ENCODE data around the gene OR2AT4.
"Not testable (repeated sequence)": the region's sequence is repeated elsewhere in the genome, so short reads cannot be mapped to it uniquely, and the experiment has no call there.

The OR2AT4 gene

GRCh38 chr11:75103380-75104026 is 6.8 kb upstream of the OR2AT4 start:
- H3K27ac ChIP-seq (ENCODE audit: low read depth, low read length, severe bottlenecking), result no peak overlapping the region
- H3K4me3 ChIP-seq (ENCODE audit: extremely low read depth, insufficient read depth, low read length, poor library complexity, severe bottlenecking), result no peak overlapping the region
- H3K4me1 ChIP-seq (ENCODE audit: control insufficient read depth, insufficient read depth, low read length, poor library complexity, severe bottlenecking), result peaks cover 11% of the 10 kb centered on the region
- WGBS, 2 experiments (ENCODE audit: insufficient coverage in 2 of 2), result 83 to 94% methylated on average over 1 to 2 of the region's 5 CpGs
- H3K9me3 ChIP-seq (ENCODE audit: control insufficient read depth, low read length), result no peaks in the 10 kb centered on the region
- H3K36me3 ChIP-seq (ENCODE audit: control insufficient read depth, insufficient read depth, low read length), result no peaks in the 10 kb centered on the region

GRCh38 chr11:75101424-75102128 is 4.9 kb upstream of the OR2AT4 start:
- H3K4me1 ChIP-seq (ENCODE audit: control insufficient read depth, insufficient read depth, low read length, poor library complexity, severe bottlenecking), result peaks cover under 1% of the 10 kb centered on the region
- no peaks in the 10 kb centered on the region for H3K36me3 ChIP-seq (ENCODE audit: control insufficient read depth, insufficient read depth, low read length)
- 90 to 100% methylated on average over 4 to 7 of the region's 8 CpGs for WGBS, 2 experiments (ENCODE audit: insufficient coverage in 2 of 2)
- no peak overlapping the region for H3K27ac ChIP-seq (ENCODE audit: low read depth, low read length, severe bottlenecking)
- no peak overlapping the region for H3K4me3 ChIP-seq (ENCODE audit: extremely low read depth, insufficient read depth, low read length, poor library complexity, severe bottlenecking)
- H3K9me3 ChIP-seq (ENCODE audit: control insufficient read depth, low read length), result no peaks in the 10 kb centered on the region

- H3K4me1 ChIP-seq (ENCODE audit: control insufficient read depth, insufficient read depth, low read length, poor library complexity, severe bottlenecking), result peaks cover 3% of the 10 kb centered on the region
- no peaks in the 10 kb centered on the region for H3K36me3 ChIP-seq (ENCODE audit: control insufficient read depth, insufficient read depth, low read length)
- no peak overlapping the region for H3K27ac ChIP-seq (ENCODE audit: low read depth, low read length, severe bottlenecking)
- H3K9me3 ChIP-seq (ENCODE audit: control insufficient read depth, low read length), result no peaks in the 10 kb centered on the region
- WGBS, 2 experiments (ENCODE audit: insufficient coverage in 2 of 2), result 67 to 90% methylated on average over 3 of the region's 3 CpGs
- no peak overlapping the region for H3K4me3 ChIP-seq (ENCODE audit: extremely low read depth, insufficient read depth, low read length, poor library complexity, severe bottlenecking)
These were observed 3.6 kb upstream of the OR2AT4 start for GRCh38 chr11:75100314-75100713.

GRCh38 chr11:75099635-75100034 is 3.0 kb upstream of the OR2AT4 start:
- no CpG with 5 or more reads among the region's 1 CpG for WGBS, 2 experiments (ENCODE audit: insufficient coverage in 2 of 2)
- Histone ChIP-seq H3K4me1 (ENCODE audit: control insufficient read depth, insufficient read depth, low read length, poor library complexity, severe bottlenecking) (peaks cover 6% of the 10 kb centered on the region), H3K36me3 (ENCODE audit: control insufficient read depth, insufficient read depth, low read length) (no peaks in the 10 kb centered on the region), H3K27ac (ENCODE audit: low read depth, low read length, severe bottlenecking) (no peak overlapping the region), H3K4me3 (ENCODE audit: extremely low read depth, insufficient read depth, low read length, poor library complexity, severe bottlenecking) (no peak overlapping the region), H3K9me3 (ENCODE audit: control insufficient read depth, low read length) (no peaks in the 10 kb centered on the region)

GRCh38 chr11:75098835-75099439 is 2.3 kb upstream of the OR2AT4 start:
- not testable (repeated sequence) for H3K4me3 ChIP-seq (ENCODE audit: extremely low read depth, insufficient read depth, low read length, poor library complexity, severe bottlenecking); H3K4me1 ChIP-seq (ENCODE audit: control insufficient read depth, insufficient read depth, low read length, poor library complexity, severe bottlenecking); H3K27ac ChIP-seq (ENCODE audit: low read depth, low read length, severe bottlenecking); H3K36me3 ChIP-seq (ENCODE audit: control insufficient read depth, insufficient read depth, low read length); H3K9me3 ChIP-seq (ENCODE audit: control insufficient read depth, low read length)
- WGBS, 2 experiments (ENCODE audit: insufficient coverage in 2 of 2), result 93 to 99% methylated on average over 11 to 14 of the region's 22 CpGs

- H3K36me3 ChIP-seq (ENCODE audit: control insufficient read depth, insufficient read depth, low read length); H3K4me3 ChIP-seq (ENCODE audit: extremely low read depth, insufficient read depth, low read length, poor library complexity, severe bottlenecking); H3K27ac ChIP-seq (ENCODE audit: low read depth, low read length, severe bottlenecking); H3K4me1 ChIP-seq (ENCODE audit: control insufficient read depth, insufficient read depth, low read length, poor library complexity, severe bottlenecking); H3K9me3 ChIP-seq (ENCODE audit: control insufficient read depth, low read length): not testable (repeated sequence)
- WGBS, 2 experiments (ENCODE audit: insufficient coverage in 2 of 2), result 95 to 97% methylated on average over 10 to 13 of the region's 21 CpGs
These were observed 1.5 kb upstream of the OR2AT4 start for GRCh38 chr11:75098181-75098580.

- no peak overlapping the region for H3K27ac ChIP-seq (ENCODE audit: low read depth, low read length, severe bottlenecking)
- no peaks in the 10 kb centered on the region for H3K9me3 ChIP-seq (ENCODE audit: control insufficient read depth, low read length)
- H3K4me3 ChIP-seq (ENCODE audit: extremely low read depth, insufficient read depth, low read length, poor library complexity, severe bottlenecking), result no peak overlapping the region
- H3K4me1 ChIP-seq (ENCODE audit: control insufficient read depth, insufficient read depth, low read length, poor library complexity, severe bottlenecking), result peaks cover 6% of the 10 kb centered on the region
- no peaks in the 10 kb centered on the region for H3K36me3 ChIP-seq (ENCODE audit: control insufficient read depth, insufficient read depth, low read length)
- 90% methylated on average over 2 of the region's 2 CpGs; no CpG with 5 or more reads in 1 of the 2 experiments for WGBS, 2 experiments (ENCODE audit: insufficient coverage in 2 of 2)
These were observed 489 bp upstream of the OR2AT4 start for GRCh38 chr11:75097173-75097557.

- H3K36me3 ChIP-seq (ENCODE audit: control insufficient read depth, insufficient read depth, low read length); H3K4me3 ChIP-seq (ENCODE audit: extremely low read depth, insufficient read depth, low read length, poor library complexity, severe bottlenecking); H3K4me1 ChIP-seq (ENCODE audit: control insufficient read depth, insufficient read depth, low read length, poor library complexity, severe bottlenecking); H3K27ac ChIP-seq (ENCODE audit: low read depth, low read length, severe bottlenecking): not testable (repeated sequence)
- peaks cover 11% of the 10 kb centered on the region for H3K9me3 ChIP-seq (ENCODE audit: control insufficient read depth, low read length)
These were observed 2.3 kb downstream of the OR2AT4 start for GRCh38 chr11:75094382-75094781.

GRCh38 chr11:75090671-75091177 is 6.0 kb downstream of the OR2AT4 start:
- Histone ChIP-seq H3K4me3 (ENCODE audit: extremely low read depth, insufficient read depth, low read length, poor library complexity, severe bottlenecking) (no peak overlapping the region), H3K27ac (ENCODE audit: low read depth, low read length, severe bottlenecking) (no peak overlapping the region), H3K36me3 (ENCODE audit: control insufficient read depth, insufficient read depth, low read length) (no peaks in the 10 kb centered on the region), H3K9me3 (ENCODE audit: control insufficient read depth, low read length) (peaks cover 11% of the 10 kb centered on the region), H3K4me1 (ENCODE audit: control insufficient read depth, insufficient read depth, low read length, poor library complexity, severe bottlenecking) (peaks cover 6% of the 10 kb centered on the region)
- 100% methylated on average over 1 of the region's 4 CpGs; no CpG with 5 or more reads in 1 of the 2 experiments for WGBS, 2 experiments (ENCODE audit: insufficient coverage in 2 of 2)

- WGBS, 2 experiments (ENCODE audit: insufficient coverage in 2 of 2), result 88 to 94% methylated on average over 2 to 3 of the region's 7 CpGs
- H3K4me3 ChIP-seq (ENCODE audit: extremely low read depth, insufficient read depth, low read length, poor library complexity, severe bottlenecking), result no peak overlapping the region
- H3K27ac ChIP-seq (ENCODE audit: low read depth, low read length, severe bottlenecking), result no peak overlapping the region
- peaks cover 6% of the 10 kb centered on the region for H3K4me1 ChIP-seq (ENCODE audit: control insufficient read depth, insufficient read depth, low read length, poor library complexity, severe bottlenecking)
- peaks cover 11% of the 10 kb centered on the region for H3K9me3 ChIP-seq (ENCODE audit: control insufficient read depth, low read length)
- H3K36me3 ChIP-seq (ENCODE audit: control insufficient read depth, insufficient read depth, low read length), result no peaks in the 10 kb centered on the region
These were observed 9.1 kb downstream of the OR2AT4 start for GRCh38 chr11:75087319-75088305.
